NCI-H345 (cell line): ENCODE data around the gene COL27A1.

ENCODE experiments used
- DNase-seq: peaks from one replicate; lab custom pipeline; 2025; lab: John Stamatoyannopoulos, UW

Gene COL27A1

DNA sequence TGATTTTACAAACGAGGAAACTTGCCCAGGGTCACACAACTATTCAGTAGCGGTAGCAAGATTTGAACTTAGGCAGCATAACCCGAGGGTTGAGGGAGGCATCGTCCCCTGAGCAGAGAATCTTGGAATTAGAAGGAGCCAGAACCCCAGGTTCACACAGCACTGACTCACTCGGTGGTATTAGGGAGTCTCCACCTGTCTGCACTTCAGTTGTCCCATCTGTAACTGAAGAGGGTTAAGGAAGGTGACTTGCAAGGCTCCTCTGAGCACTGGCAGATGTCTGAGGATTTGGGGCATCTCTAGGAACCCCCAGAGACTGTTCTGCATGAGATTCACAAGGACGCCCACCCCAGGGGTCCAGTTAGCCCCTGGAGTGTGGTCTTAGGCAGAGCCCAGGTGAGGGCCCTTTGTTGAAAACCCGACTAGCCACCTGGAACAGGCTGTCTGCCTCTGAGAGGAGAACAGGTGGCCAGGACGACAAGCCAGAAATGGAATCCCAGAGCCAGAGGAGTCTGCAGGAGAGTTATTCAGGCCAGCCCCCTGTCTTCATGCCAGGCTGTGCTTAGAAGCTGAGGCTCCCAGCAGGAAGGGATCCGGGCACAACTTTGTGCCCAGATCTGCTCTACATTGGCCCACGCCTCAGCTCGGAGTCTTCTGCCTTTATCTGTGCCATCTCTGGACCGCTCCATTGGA lies 117.5 kb downstream of the COL27A1 start:
- DNase-seq = no peak

DNA sequence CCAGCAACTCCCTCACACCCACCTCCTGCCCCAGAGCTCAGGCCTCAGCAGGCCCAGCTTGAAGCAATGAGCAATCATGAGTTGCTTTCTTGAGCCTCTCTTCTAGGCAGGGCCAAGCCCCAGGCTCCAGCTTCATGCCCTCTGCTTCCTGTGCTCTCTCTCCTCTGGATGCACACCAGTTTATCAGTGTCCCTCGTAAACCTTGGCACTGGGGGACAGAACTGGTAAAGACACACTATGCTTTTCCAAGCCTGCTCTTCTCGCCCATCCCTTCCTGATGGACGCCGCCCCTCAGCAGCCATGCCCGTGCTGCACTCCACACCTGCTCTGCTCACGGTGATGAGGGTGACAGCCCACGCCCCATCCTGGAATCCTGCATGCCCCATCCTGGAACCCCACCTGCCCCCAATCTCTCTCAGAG lies 118.1 kb downstream of the COL27A1 start:
- DNase-seq = no peak

DNA sequence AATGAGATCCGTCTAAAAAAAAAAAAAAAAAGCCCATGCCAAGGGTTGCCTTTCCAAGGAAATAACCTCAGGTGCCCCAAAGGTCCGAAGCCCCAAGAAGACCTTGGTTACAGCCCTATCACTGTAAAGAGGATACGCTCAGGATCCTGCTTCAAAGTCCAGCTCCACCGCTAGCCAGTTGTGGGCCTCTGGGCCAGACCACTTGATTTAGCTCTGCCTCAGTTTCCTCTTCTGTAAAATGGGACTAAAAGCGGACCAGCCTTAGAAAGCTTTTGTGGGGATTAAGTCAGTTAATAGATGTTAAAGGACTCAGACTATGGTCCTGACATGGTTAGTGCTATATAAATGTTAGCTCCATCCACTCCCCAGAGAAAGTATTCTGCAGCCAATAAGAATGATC lies 118.9 kb downstream of the COL27A1 start:
- no peak for DNase-seq

DNA sequence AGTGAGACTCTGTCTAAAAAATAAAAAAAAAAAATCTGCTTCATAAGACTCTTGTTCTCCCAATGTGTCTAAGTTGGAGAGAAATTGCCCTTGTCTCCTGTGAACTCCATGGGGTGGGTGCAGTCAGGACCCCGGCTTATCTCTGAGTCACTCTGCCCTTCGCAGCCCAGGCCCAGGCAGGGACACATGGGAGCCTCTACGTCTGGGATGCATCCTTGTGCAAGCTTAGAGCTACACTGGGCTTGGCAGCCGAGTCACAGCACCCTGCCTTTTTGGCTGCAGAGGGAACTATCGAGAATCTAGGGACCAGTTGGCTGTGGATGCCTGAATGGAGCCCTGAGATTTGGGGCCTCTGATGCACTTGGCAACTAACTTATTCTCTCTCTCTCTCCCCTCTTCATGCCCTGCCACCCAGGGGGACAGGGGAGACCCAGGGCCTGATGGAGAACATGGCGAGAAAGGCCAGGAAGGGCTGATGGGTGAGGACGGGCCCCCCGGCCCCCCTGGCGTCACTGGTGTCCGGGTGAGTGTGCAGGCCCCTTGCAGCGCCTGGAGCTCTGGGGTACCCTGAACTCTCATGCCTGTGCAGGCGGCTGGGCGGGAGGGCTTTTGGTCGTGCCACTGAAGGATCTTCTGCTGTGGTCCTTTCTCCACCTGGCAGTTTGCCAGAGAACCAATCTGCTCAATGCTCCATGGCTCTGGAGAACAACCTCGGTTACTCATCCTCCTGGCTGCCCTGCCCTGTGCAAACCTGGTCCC lies 120.1 kb downstream of the COL27A1 start:
- DNase-seq = no peak

DNA sequence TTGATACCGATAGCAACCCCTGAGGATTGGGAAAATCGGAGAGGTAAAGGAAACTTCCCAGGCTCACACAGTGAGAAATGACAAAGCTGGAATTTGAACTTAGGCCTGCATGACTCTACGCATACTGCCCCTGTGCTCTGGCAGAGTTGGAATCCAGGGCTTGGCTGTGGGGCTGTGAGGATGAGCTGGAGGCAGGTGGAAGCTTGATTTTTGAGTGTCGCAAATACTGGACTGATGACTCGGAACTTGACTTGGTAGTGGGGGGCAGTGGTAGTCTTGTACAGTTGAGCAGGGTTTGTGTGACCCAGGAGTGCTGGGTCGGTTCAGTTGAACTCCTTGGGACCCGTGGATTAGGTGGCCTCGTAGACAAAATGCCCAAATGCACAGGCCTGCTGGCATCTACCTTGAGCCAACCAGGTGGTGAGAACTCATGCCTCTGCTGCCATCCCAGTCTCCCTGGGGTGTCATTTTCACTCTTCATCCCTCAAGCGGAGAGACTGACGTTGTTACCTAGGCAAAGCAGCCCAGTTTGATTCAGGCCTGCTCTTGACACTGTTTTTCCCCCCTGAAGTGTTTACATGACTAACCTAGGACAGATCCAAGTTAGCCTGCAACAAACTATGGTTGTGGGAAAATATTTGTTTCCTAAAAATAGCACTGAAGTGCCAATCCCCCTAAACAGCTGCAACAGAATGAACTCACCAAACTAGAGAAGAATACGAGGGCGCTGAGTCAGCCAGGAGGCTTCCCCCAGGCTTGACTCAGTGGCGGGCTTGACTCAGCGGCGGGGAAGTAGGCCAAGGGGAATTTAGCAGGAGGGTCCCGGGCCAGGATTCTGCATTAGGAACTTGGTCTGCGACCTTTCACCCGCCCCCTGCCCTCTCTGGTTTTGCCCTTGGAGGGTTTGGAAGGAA lies 121.8 kb downstream of the COL27A1 start:
- DNase-seq = peak; percentile 34

DNA sequence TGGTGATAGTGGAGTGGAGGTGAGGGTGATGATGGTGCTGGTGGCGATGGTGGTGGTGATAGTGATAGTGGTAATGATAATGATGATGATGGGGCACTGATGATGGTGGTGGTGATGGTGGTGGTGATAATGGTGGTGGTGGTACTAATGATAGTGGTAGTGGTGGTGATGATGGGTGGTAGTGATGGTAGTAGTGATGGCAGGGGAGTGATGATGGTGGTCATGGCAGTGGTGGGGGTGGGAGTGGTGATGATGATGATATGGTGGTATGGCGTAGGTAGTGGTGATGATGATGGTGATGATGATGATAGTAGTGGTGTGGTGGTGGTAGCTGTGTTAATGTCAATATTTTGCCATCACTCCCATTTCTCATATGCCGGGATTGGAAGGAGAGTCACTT lies 123.0 kb downstream of the COL27A1 start:
- DNase-seq = no peak

DNA sequence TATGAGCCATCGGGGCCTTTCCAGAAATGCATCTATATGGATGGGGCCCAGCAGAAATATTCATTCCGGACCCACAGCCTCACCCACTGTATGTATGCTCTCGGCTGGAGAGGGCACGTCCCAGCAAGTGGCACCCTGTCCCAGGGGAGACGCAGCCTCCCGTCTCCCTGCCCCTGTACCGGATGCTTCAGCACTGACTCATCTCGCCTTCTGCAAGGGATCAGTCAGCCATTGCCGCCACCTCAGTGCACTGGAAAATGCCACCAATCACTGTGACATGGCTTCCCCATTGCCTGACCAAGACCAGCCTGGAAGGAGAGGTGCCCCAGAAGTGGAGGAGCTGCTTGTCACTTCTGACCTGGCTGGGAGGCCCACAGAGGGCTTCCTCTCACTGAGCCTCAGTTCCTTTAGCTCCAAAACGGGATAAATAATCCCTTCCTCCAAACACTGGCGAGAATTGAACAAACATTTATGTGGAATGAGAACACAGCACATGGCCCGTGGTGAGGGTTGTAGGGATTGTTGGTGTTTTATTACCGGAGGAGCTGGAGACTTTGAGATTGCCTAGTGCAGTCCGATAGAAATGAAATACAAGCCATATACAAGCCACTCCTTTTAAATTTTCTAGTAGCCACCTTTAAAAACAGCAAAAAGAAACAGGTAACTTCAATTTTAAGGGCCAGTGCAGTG lies 123.7 kb downstream of the COL27A1 start:
- no peak for DNase-seq

DNA sequence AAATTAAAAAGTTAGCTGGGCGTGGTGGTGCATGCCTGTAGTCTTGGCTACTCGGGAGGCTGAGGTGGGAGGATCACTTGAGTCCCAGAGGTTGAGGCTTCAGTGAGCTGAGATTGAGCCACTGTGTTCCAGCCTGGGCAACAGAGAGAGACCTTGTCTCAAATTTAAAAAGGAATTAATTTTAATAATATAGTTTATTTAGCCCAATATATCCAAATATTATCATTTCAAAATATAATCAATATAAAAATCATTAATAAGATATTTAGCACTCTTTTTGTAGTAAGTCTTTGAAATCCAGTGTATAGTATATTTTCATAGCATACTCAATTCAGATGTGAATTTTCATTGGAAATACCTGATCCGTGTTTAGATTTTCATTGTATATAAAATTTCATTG lies 124.4 kb downstream of the COL27A1 start:
- no peak for DNase-seq

DNA sequence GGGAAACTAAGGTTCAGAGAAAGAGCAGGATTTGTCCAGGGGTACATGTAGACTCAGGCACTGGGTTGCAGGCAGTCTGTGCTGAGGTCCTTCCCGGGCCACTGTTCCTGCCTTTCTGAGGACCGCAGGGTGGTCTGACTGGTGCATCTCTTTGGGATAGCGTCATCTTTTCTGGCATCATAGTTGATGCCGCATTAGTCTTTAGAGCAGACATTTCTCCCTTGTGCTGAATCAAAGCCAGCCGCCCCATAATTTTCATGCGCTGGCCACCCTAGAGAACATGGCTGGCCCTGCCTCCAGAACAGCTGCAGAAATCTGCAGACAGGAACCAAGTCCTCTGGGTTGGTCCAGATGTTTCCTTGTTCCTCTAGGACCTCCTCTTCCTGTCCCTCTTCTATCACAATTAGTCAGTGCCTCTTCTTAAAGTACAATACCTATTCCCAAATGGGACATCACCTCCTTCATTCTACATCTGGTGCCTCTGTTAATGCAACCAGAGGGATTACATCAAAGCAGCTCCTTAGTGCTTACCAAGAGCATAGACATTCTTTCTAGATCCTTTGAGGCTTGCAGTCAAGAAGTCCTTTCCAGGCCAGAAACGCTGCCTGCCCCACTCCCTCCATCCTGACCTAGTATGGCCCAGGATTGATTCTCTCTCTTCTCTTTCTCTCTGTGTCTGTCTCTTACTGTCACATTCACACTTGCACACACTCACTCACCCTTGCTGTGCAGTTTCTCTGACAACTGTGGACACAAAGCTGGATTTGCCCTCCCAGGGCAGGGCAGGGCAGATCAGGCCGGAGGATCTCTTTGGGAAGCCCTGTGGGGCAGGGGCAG lies 125.5 kb downstream of the COL27A1 start:
- DNase-seq = no peak

DNA sequence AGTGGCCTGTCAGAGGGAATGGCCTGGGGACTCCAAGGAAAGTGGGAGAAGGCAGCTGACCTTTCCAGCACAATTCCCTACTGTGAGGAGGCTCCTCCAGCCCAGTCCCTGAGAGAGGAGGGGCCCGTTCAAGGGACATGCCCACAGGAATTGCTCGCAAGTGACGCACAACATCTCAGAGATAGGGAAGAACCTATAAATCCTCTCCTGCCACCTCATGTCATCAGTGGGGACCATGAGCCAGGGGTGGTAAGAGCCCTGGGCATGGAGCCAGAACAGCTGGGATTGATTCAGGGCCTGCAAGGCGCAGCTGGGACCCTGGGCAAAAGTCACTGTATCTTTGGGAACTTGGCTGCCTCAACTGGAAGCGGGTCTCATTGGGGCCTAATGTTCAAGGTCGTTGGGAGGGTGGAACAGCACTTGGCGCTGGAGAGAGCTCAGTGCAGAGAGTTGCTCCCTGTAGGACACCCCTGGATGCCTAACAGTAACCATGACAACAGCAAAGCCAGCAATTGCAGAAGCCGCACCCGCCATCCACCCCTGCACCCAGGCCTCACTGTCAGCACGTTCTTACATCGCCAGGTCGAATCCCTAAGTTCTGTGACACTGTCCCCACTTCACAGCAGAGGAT lies 126.3 kb downstream of the COL27A1 start:
- DNase-seq = no peak

DNA sequence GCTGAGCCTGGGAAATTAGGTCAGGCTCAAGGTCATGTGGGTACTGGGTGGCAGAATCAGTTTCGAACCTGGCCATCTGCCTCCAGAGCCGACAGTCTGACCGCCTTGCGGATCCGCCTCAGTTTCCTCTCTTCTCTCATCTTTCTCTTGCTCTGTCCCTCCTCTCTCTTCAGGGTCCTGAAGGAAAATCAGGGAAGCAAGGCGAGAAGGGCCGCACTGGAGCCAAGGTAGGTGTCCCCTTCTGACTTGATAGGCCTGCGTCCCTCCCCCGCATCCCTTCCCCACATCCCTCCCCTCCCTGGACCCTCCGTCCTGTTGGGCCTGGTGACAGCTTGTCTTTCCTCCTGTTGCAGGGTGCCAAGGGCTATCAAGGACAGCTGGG lies 126.8 kb downstream of the COL27A1 start:
- no peak for DNase-seq

DNA sequence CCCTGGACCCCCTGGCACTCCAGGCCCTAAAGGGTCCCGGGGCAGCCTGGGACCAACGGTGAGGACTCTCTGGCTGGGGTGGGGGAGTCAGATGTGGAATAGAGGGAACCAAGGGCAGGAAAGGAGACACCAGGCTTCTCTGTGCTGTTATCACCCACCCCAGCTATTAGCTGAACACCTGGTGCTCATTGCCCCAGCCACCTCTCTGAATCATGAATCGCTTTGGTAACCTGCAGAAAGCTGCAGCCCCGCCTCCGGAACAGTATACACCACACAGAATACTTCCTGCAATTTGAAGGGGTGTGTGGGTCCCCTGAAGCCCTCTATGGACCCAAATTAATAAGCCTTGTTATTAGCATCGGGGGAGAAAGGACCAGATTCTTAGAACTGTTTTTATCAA lies 127.2 kb downstream of the COL27A1 start:
- no peak for DNase-seq

DNA sequence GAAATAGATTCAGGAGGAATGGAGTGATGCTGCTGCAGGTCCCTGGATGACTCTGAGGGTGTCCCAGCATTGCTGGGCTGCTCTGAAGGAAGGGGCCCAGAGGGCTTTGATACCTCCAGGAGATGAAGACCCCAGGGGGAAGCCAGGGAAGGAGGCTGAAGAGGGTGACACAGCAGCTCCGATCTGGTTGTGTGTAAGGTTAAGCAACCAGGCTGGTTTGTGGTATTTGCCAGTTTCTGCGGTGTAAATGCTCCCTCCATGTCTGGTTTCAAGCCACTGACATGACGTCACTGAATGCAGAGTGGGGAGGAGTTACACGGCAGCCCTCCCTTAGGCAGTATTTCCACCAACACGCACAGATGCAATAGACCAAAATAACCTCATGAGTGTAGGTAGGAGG lies 127.6 kb downstream of the COL27A1 start:
- no peak for DNase-seq

DNA sequence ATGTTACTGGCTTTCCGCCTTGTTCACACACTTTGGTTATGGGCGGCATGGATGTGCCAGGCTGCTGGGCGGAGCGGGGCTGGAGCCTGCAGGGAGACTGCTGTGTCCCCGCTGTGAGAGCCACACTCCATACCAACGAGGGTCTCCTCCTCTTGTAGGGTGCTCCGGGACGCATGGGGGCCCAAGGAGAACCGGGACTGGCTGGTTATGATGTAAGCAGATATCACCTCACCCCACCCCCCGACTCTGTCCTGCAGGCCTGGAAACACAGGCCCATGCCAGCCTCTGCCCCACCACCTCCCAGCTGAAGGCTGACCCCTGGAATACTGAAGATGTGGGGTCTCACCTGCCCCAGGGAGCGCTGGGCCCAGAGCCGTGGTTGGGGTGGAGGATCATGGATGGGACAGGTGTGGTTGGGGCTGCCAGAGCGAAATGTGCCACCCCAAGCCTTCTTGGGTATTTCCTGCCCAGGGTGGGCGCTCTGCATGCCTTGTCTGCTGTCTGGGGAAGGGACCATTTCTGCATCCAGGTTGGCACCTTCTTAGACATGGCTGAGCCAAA lies 128.3 kb downstream of the COL27A1 start:
- DNase-seq = no peak

DNA sequence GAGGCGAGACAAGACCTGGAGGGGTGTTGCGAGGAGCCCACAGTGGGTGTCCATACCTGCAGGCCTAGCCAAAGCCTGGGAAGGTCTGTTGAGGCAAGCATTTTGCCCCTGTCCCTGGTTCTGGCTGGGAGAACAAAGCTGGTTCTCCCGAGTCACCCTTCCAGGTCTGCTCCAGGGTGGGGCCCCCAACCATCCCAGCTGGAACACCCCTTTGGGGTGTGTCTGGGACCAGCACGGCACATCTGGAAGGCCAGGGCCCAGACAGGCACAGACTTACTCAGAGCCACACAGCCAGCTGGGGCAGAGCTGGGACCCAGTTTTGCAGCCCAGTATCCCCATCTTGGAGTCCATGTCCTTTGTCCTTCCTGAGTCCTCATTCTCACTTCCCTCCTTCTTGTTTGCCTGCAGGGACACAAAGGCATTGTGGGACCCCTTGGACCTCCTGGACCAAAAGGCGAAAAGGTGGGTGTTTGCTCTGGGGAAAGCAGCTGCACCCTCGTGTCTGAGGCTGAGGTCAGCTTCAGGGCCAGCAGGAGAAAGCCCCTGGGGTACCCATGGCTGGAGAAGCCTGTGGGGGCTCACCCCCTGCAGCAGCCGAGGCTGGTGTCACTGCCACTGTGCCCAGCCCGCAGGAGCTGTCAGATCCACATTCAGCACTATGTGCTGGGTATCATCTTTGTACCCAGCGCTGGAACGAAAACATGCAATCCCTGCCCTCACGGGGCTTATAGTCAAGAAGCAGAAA lies 129.2 kb downstream of the COL27A1 start:
- no peak for DNase-seq

DNA sequence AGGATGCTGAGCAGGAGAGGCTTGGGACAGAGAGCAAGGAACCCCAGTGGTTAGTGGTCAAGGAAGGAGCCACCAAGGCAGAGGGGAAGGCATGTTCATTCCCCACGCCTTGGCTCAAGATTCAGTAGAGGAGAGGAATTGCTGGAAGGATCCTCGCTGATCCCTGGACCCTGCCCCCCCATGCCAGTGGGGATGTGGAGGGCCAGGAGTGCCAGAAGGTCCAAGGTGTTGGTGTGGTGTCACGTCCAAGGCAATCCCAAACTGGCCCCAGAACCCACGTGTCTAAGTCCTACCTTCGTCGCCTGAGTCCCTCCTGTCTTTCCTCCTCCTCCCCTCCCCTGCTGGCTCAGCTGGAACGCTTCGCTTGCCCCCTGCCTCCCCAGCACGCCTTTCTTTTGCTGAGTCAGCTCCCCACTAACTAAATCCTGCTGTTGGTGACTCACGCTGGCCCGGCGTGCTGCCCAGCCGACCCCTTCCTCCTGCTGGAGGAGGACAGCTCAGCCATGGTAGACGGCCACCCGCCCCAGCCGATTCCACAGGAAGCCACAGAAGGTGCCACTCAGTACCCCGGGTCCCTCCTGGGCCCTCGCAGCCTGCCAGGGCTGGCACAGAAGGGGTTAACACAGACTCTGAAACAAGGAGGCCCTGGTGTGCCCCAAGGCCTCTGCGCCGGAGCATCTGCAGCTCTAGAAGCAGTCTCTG lies 130.0 kb downstream of the COL27A1 start:
- no peak for DNase-seq

DNA sequence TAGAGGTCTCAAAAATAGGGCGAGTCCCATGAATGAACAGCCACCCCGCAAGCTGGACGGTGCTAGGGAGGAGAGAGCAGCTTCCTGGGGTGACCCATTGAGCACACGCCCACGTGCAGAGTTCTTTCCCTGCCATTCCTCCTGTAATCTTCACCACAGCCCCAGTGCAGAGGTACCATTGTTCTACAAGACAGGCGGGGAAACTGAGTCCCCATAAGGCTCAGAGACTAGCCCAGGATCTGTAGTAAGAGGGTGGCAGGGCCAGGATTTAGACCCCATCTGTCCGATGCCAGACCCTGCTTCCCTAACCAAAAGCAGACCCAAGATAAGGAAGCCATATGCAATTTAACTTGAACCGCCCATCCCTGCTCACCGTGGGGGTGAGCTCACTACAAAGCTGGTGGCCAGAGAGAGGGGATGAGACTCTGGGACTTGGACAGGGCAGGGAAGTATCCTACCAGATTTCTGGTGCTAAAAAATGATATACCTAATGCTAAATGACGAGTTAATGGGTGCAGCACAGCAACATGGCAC lies 130.9 kb downstream of the COL27A1 start:
- no peak for DNase-seq

DNA sequence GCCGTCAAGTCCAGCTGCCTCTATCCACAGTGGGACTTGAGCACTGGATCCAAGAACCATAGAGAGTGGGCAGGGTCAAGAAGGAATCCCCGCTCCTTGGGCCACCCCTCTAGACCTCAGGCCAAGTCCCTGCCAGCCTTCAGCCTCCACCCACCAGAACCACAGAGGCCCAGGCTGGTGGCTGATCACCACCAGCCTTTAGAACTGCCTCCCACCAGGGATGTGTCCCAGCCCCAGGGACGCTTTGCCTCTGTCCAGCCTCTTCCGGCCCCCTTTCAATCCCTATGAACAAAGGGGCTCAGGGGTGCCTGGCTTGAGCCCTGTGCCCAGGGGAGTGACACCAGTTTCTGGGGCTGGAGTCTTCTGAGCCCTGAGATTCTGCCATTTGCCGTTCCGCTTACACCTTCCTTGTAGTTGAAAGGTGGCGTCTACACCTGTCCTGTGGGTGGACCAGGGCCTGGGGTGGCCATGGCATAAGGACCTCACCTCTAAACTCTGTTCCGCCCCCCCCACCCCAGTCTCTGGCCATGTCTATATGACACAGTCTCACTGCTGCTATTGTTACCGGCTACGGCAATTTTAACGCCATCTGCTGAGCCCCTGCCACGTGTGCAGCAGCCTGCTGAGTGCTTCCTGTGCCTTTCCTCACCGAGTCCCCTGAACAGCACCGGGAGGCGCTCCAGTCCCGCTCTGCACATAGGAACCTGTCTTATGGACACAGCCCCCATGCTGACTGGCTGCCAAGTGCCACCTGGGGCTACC lies 131.8 kb downstream of the COL27A1 start:
- DNase-seq = peak; percentile 67
